Endothelial cell of umbilical vein (primary cell): ENCODE results near the gene ING2. TPM values are rescaled to one million over a fixed set of nuclear protein-coding genes. Genes with fewer than 3 reads are reported as not detected.
A peak's percentile ranks its signal among the peaks of the same experiment; 100 is the strongest.

Source experiments
- BruUV-seq: library from RNA; stranded (reverse); fragments of 400-500 nt; replicated peaks from 2 replicates; lab custom pipeline; 2021; lab: Mats Ljungman, UMichigan
- CTCF ChIA-PET: fragments of 300-600, 350-600 bp; sonication (Branson Sonifier 250); formaldehyde crosslinking; loops from one replicate; lab custom pipeline; 2021; ENCODE audit warnings: antibody characterized with exemption, inconsistent platforms; lab: Charles Lee
- POLR2A ChIA-PET: fragments of 300-600, 350-600 bp; sonication (Branson Sonifier 250); formaldehyde crosslinking; loops from one replicate; lab custom pipeline; 2021; ENCODE audit warnings: antibody characterized with exemption, inconsistent platforms; lab: Charles Lee
- DNase-seq: peaks from one replicate; pipeline ENCODE4 v3.0.0-alpha.2; 2011; ENCODE audit warnings: low read depth, low spot score
- FAIRE-seq: peaks from 2 replicates; lab custom pipeline; 2011; peaks lifted over from hg19 to GRCh38; lab: Jason Lieb, UNC
- H2AFZ ChIP-seq: 2 replicates; pipeline ENCODE4 v1.6.0; 2012; ENCODE audit warnings: low read depth, low read length, control low read depth, inconsistent platforms
- H3K27ac ChIP-seq: 2 replicates; pipeline ENCODE4 v1.5.1; 2011; ENCODE audit warnings: low read depth, mild to moderate bottlenecking, control low read depth, low read length, moderate library complexity; ENCODE audit not compliant: insufficient read depth
- H3K27me3 ChIP-seq, 2 experiments: 2 replicates each; pipeline versions ENCODE4 v1.6.0 to v1.6.1; 2011; ENCODE audit warnings: low read length in 2 of 2, mixed read lengths in 1 of 2; ENCODE audit not compliant: control insufficient read depth in 2 of 2, insufficient read depth in 2 of 2
- H3K36me3 ChIP-seq, 2 experiments: 2 replicates in 1 of 2; 3 replicates in 1 of 2; pipeline ENCODE4 v1.5.1; 2011; ENCODE audit warnings: low read length in 2 of 2, mild to moderate bottlenecking in 1 of 2, moderate library complexity in 1 of 2; ENCODE audit not compliant: control insufficient read depth in 2 of 2, insufficient read depth in 2 of 2; ENCODE audit errors: extremely low read depth in 1 of 2
- H3K4me1 ChIP-seq: 3 replicates; pipeline ENCODE4 v1.5.1; 2011; ENCODE audit warnings: mild to moderate bottlenecking, low read length; ENCODE audit not compliant: control insufficient read depth, insufficient read depth; ENCODE audit errors: extremely low read depth
- H3K4me2 ChIP-seq: 2 replicates; pipeline ENCODE4 v1.6.1; 2011; ENCODE audit warnings: low read length, control low read depth, mixed read lengths; ENCODE audit not compliant: insufficient read depth
- H3K4me3 ChIP-seq, 3 experiments: fragments of 200-600 bp in 1 of 3; sonication (generic), shearing (Covaris generic) in 1 of 3; replicated peaks in 1 of 3; 2 replicates each; pipeline ENCODE4 v1.5.1; 2011 to 2016; ENCODE audit warnings: control low read depth in 3 of 3, low read length in 3 of 3, mild to moderate bottlenecking in 2 of 3, inconsistent platforms in 1 of 3, low read depth in 1 of 3, moderate library complexity in 1 of 3; ENCODE audit not compliant: insufficient read depth in 1 of 3
- H3K79me2 ChIP-seq: 2 replicates; pipeline ENCODE4 v1.6.0; 2012; ENCODE audit warnings: low read length, inconsistent platforms; ENCODE audit not compliant: control insufficient read depth, insufficient read depth
- H3K9ac ChIP-seq: replicated peaks from 2 replicates; pipeline ENCODE3; 2011; ENCODE audit warnings: low read length, control low read depth; ENCODE audit not compliant: insufficient read depth; ENCODE audit errors: extremely low read depth
- H3K9me1 ChIP-seq: replicated peaks from 3 replicates; pipeline ENCODE4 v1.6.0; 2011; ENCODE audit warnings: mild to moderate bottlenecking, low read length; ENCODE audit not compliant: control insufficient read depth, insufficient read depth; ENCODE audit errors: extremely low read depth
- H3K9me3 ChIP-seq: replicated peaks from 2 replicates; pipeline ENCODE4 v1.5.1; 2012; ENCODE audit warnings: low read length, inconsistent platforms; ENCODE audit not compliant: control insufficient read depth, insufficient read depth
- H4K20me1 ChIP-seq: replicated peaks from 2 replicates; pipeline ENCODE3; 2011; ENCODE audit warnings: mild to moderate bottlenecking, low read length; ENCODE audit not compliant: control insufficient read depth, insufficient read depth; ENCODE audit errors: extremely low read depth
- EZH2 ChIP-seq: IDR thresholded peaks from 2 replicates; pipeline ENCODE4 v1.6.1; 2012; ENCODE audit warnings: borderline replicate concordance, low read depth, mild to moderate bottlenecking, moderate library complexity, low read length, inconsistent platforms; ENCODE audit not compliant: severe bottlenecking
- FOS ChIP-seq: IDR thresholded peaks from 2 replicates; pipeline ENCODE4 v1.6.1; 2011; ENCODE audit warnings: mild to moderate bottlenecking, low read length, moderate library complexity, borderline replicate concordance; ENCODE audit not compliant: insufficient read depth
- GATA2 ChIP-seq: IDR thresholded peaks from 2 replicates; pipeline ENCODE4 v1.7.0; 2011; ENCODE audit warnings: low read depth, mild to moderate bottlenecking, moderate library complexity, mixed read lengths, low read length; ENCODE audit not compliant: insufficient read length, insufficient read depth
- JUN ChIP-seq: IDR thresholded peaks from 2 replicates; pipeline ENCODE4 v1.6.1; 2011; ENCODE audit warnings: borderline replicate concordance, low read depth; ENCODE audit not compliant: insufficient read length, insufficient read depth
- MYC ChIP-seq: IDR thresholded peaks from one replicate; pipeline ENCODE4 v1.6.1; 2011; ENCODE audit warnings: mild to moderate bottlenecking, low read depth, low read length
- POLR2A ChIP-seq: IDR thresholded peaks from 2 replicates; pipeline ENCODE4 v1.6.1; 2012; ENCODE audit warnings: low read depth, mild to moderate bottlenecking, control low read depth, low read length
- dilution Hi-C: fragments of 300-500 bp; cut with MboI; formaldehyde crosslinking; loops from one replicate; pipeline ENCODE4 v1.15.0; 2019; ENCODE audit warnings: low sequenced_read_pairs; ENCODE audit not compliant: extremely low pct_ligation_motif_present
- intact Hi-C: fragments of 100-400 bp; cut with micrococcal nuclease; formaldehyde crosslinking; loops from one replicate; pipeline ENCODE4 v1.10.0; 2022
- polyA plus RNA-seq, 4 experiments: library from polyadenylated mRNA; depleted of rRNA in 3 of 4; stranded (reverse) in 3 of 4; unstranded in 1 of 4; fragments of >200 nt; gene quantifications; 2 replicates each; pipeline versions ENCODE4 v1.2.1 to v1.2.3, GENCODE V29; 2011 to 2012; ENCODE audit warnings: missing spikeins in 1 of 4
- total RNA-seq: library from RNA; stranded (reverse); gene quantifications from 2 replicates; pipeline ENCODE4 v1.2.3, GENCODE V29; 2021
- TF ChIP-seq, protein P1 (sequence below), 2 donors: IDR thresholded peaks; 1 replicate in 1 of 2; 2 replicates in 1 of 2; pipeline ENCODE4 v1.5.1; 2011; ENCODE audit warnings: low read length in 2 of 2, mild to moderate bottlenecking in 2 of 2, moderate library complexity in 2 of 2, control low read depth in 1 of 2, inconsistent platforms in 1 of 2, low read depth in 1 of 2; ENCODE audit not compliant: insufficient read depth in 1 of 2; ENCODE audit errors: extremely low read depth in 1 of 2
- TF ChIP-seq, protein P2 (sequence below): IDR thresholded peaks from 2 replicates; pipeline ENCODE4 v1.6.1; 2011; ENCODE audit not compliant: insufficient read depth, insufficient read length

Gene ING2
- total and polyA plus RNA-seq, 2 donors (not counting 3 experiments of a cell fraction or from before 2014, with no cell fraction given) = 2.7 to 8.4 TPM

DNA sequence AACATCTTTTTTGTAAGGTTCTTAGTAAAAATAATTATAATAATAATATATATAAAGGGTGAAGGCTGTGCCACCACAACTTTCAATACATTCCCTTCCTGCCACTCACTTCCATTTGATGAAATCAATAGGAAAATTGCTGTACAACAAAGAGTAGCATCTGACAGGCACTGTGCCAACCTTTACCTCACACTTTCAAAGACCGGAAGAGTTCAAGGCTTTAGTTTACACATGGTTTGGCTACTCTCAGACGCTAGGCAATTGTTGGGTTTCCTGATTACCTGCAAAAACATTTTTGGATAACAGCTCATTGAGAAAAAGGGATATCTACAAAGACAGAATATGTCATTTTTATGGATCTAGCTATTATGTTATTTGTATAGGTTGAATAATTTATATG is 5.5 kb upstream of the ING2 start:
- no peak overlapping the region for H2AFZ ChIP-seq
- dilution Hi-C loops = no loop called here
- H3K4me2 ChIP-seq = peak overlapping the region; percentile 58
- FAIRE-seq = peak; percentile 33
- H3K9me3 ChIP-seq = no peaks in the 10 kb centered on the region
- peaks cover 18% of the 10 kb centered on the region for H3K4me1 ChIP-seq
- no peaks in the 10 kb centered on the region for H4K20me1 ChIP-seq
- TF ChIP-seq GATA2 (no peak), JUN (peak; percentile 74), FOS (no peak)
- POLR2A ChIA-PET = no interaction called here
- no peaks in the 10 kb centered on the region for H3K9me1 ChIP-seq
- intact Hi-C loops = no loop called here
- CTCF ChIA-PET = no interaction called here
- H3K9ac ChIP-seq = no peak overlapping the region
- H3K36me3 ChIP-seq = no peaks in the 10 kb centered on the region
- peak overlapping the region; percentile 44 for H3K27ac ChIP-seq
- no peaks in the 10 kb centered on the region for H3K27me3 ChIP-seq
- BruUV-seq = no TSS peak
- H3K79me2 ChIP-seq = peaks cover 5% of the 10 kb centered on the region
- DNase-seq = peak; percentile 73
- no peak overlapping the region for H3K4me3 ChIP-seq

DNA sequence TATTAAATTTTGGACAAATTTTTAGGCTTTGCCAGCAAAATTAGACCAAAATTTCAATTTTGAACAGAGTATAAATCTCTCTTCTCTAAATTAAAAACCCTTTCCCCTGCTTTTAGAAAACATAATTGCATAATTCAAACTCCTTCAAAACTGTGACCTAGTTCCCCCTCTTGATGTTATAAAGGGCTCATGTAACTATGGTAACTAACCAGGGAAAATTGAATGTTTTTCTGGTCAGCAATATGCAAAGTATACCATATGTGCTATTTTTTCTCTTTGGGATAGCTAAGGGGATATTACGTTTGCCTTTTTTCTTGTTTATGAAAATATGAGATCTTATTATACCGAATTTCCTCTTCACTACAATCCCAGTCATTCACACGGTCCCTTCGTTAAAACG is 5.1 kb upstream of the ING2 start:
- Histone ChIP-seq H3K9me1 (no peaks in the 10 kb centered on the region), H3K79me2 (peaks cover 5% of the 10 kb centered on the region), H2AFZ (no peak overlapping the region), H3K9me3 (no peaks in the 10 kb centered on the region), H3K4me1 (peaks cover 18% of the 10 kb centered on the region), H4K20me1 (no peaks in the 10 kb centered on the region), H3K4me2 (peak overlapping the region; percentile 58), H3K36me3 (no peaks in the 10 kb centered on the region), H3K4me3 (no peak overlapping the region), H3K9ac (no peak overlapping the region), H3K27me3 (no peaks in the 10 kb centered on the region), H3K27ac (peak overlapping the region; percentile 44)
- ChIA-PET POLR2A (no interaction called here), CTCF (no interaction called here)
- FAIRE-seq = no peak
- dilution Hi-C loops (no loop called here), intact Hi-C loops (loop anchor here (5.0 to 10.0 kb wide), 6 partner anchors 142 to 1705 kb away; partner anchors contain the start of genes CFAP97, SNX25 and WWC2)
- TF ChIP-seq, protein P1, sequence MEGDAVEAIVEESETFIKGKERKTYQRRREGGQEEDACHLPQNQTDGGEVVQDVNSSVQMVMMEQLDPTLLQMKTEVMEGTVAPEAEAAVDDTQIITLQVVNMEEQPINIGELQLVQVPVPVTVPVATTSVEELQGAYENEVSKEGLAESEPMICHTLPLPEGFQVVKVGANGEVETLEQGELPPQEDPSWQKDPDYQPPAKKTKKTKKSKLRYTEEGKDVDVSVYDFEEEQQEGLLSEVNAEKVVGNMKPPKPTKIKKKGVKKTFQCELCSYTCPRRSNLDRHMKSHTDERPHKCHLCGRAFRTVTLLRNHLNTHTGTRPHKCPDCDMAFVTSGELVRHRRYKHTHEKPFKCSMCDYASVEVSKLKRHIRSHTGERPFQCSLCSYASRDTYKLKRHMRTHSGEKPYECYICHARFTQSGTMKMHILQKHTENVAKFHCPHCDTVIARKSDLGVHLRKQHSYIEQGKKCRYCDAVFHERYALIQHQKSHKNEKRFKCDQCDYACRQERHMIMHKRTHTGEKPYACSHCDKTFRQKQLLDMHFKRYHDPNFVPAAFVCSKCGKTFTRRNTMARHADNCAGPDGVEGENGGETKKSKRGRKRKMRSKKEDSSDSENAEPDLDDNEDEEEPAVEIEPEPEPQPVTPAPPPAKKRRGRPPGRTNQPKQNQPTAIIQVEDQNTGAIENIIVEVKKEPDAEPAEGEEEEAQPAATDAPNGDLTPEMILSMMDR (IDR thresholded peaks at IDR 0.05; ENCODE audit: extremely low read depth in 1 of 2, insufficient read depth in 1 of 2, low read depth in 1 of 2, low read length in 2 of 2) = no peak
- no peak for TF ChIP-seq POLR2A
- TF ChIP-seq, protein P2, sequence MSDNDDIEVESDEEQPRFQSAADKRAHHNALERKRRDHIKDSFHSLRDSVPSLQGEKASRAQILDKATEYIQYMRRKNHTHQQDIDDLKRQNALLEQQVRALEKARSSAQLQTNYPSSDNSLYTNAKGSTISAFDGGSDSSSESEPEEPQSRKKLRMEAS = no peak
- no peak for TF ChIP-seq FOS
- TF ChIP-seq MYC = no peak
- TF ChIP-seq EZH2 = no peak
- no peak for TF ChIP-seq GATA2
- TF ChIP-seq JUN = no peak
- no TSS peak for BruUV-seq
- no peak for DNase-seq
